ENCODE measurements around the gene FSTL3.

The FSTL3 gene

DNA sequence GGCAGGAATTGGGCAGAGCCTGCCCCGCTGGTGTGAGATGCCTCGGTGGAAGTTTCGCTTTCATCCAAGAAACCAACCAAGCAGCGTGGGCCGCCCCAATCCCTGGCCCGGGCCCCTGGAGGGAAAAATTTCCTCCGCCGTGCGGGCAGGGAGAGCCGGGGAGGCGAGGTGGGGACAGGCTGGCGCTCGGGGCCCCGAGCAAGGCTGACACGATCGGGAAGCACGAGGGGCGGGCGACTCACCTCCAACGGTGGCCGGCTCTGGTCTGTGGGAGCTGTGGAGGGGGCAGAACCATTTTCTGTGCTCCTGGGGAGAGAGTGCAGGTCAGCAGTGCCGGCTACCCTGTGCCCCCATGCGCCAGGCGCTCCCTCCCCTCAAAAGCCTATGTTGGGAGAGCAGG is 24.2 kb upstream of the FSTL3 start:
- Histone ChIP-seq H3K4me3 (no peak overlapping the region), H3K27ac (no peak overlapping the region)
- TF ChIP-seq CTCF (IDR thresholded peaks at IDR 0.05) = no peak
- no peak for DNase-seq (ENCODE audit: low spot score)

DNA sequence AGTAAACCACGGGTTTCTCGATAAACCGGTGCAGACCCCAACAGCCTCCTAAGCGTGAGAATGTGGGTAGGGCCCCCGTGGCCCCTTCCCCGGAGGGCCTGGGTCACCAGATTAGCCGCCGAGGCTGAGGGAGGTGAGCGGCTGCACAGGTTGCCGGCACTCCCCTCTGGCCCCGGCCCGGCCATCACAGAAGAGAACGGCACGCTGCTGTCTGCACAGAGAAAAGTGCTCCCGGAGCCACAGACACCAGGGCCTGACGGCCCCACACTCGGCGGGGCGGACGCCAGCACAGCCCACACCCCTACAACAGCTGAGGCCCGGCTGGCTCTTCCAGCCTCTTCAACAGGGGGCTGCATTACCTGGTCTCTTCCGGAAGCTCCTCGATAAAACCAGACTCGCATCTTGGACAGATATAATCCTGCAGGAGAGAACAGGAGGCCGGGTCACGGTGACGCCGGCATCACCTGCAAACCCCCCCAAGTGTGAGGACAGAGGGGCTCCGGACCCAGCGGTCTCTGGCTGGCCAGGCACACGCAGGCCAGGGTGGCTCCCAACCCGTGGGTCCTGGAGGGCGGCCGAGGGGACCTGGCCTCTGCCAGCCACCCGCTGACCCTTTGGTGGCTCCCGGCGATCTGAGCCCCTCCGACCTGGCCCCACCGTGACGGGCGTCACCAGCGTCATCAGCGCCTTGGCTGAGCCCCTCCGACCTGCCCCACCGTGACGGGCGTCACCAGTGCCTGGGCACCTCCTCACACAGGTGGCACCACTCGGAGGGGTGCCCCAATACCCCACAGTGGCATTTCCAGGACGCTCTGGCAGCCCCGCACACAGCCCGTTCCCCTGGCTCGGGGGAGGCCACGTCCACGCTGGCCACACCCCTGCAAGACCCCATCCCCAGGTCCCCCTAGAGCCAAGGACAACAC is 23.5 kb upstream of the FSTL3 start:
- no peak for DNase-seq (ENCODE audit: low spot score)
- no peak overlapping the region for H3K4me3 ChIP-seq
- TF ChIP-seq CTCF (IDR thresholded peaks at IDR 0.05) = no peak
- no peak overlapping the region for H3K27ac ChIP-seq

GRCh38 chr19:653425-653824 is 22.8 kb upstream of the FSTL3 start:
- Histone ChIP-seq H3K4me3 (no peak overlapping the region), H3K27ac (no peak overlapping the region)
- no peak for DNase-seq (ENCODE audit: low spot score)
- no peak for TF ChIP-seq CTCF (IDR thresholded peaks at IDR 0.05)

DNA sequence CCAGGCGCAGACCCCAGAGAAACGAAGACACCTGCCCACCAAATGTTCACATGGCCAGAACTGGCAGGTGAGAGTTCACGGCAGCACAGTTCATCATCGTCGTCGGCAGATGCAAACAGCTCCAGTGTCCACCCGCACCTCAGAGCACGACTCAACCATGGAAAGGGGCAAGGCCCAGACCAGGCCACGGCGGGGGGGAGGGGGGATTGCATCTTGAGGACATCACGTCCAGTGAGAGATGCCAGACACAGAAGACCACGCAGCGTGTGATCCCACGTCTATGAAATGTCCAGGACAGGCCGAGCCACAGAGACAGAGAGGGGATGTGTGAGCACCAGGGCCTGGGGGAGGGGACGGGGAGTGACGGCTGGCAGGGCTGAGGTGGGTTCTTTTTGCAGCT is 20.5 kb upstream of the FSTL3 start:
- TF ChIP-seq CTCF (IDR thresholded peaks at IDR 0.05) = no peak
- no peak for DNase-seq (ENCODE audit: low spot score)
- Histone ChIP-seq H3K27ac (no peak overlapping the region), H3K4me3 (no peak overlapping the region)

GRCh38 chr19:656751-657559 is 19.2 kb upstream of the FSTL3 start:
- H3K4me3 ChIP-seq = no peak overlapping the region
- no peak overlapping the region for H3K27ac ChIP-seq
- TF ChIP-seq CTCF (IDR thresholded peaks at IDR 0.05) = no peak
- DNase-seq (ENCODE audit: low spot score) = no peak

GRCh38 chr19:657611-658010 is 18.6 kb upstream of the FSTL3 start:
- no peak for TF ChIP-seq CTCF (IDR thresholded peaks at IDR 0.05)
- Histone ChIP-seq H3K27ac (no peak overlapping the region), H3K4me3 (no peak overlapping the region)
- no peak for DNase-seq (ENCODE audit: low spot score)

Measured in coronary artery (tissue), 2 donors.